ENCODE results near the gene SIMC1.

SIMC1 gene

GRCh38 chr5:176361437-176362232 is 123.4 kb downstream of the SIMC1 start, which contains the start of gene KIAA1191:
Gene KIAA1191 (minus strand): TSS chr5:176361764. CDS start chr5:176359508, 2,256 bp downstream.
- peak; percentile 80 to 94 for DNase-seq (ENCODE audit: low read depth in 2 of 2)

GRCh38 chr5:176362233-176362490 is 123.9 kb downstream of the SIMC1 start:
- no peak for DNase-seq (ENCODE audit: low read depth in 2 of 2)

- no peak for DNase-seq (ENCODE audit: low read depth in 2 of 2)
Observed at GRCh38 chr5:176364765-176365350, 126.6 kb downstream of the SIMC1 start.

GRCh38 chr5:176365351-176366231 is 127.4 kb downstream of the SIMC1 start, which contains the start of gene ARL10:
Gene ARL10 (plus strand): TSS chr5:176365487. CDS start chr5:176365564, 77 bp downstream.
- DNase-seq (ENCODE audit: low read depth in 2 of 2): peak; percentile 45 to 48

GRCh38 chr5:176366232-176366894 is 128.1 kb downstream of the SIMC1 start:
- no peak for DNase-seq (ENCODE audit: low read depth in 2 of 2)

GRCh38 chr5:176368726-176369125 is 130.5 kb downstream of the SIMC1 start:
- DNase-seq (ENCODE audit: low read depth in 2 of 2): no peak

GRCh38 chr5:176369934-176370711 is 131.9 kb downstream of the SIMC1 start:
- DNase-seq (ENCODE audit: low read depth in 2 of 2): no peak

- no peak for DNase-seq (ENCODE audit: low read depth in 2 of 2)
Observed at GRCh38 chr5:176371621-176372539, 133.7 kb downstream of the SIMC1 start.

- no peak for DNase-seq (ENCODE audit: low read depth in 2 of 2)
Observed at GRCh38 chr5:176373100-176373818, 135.0 kb downstream of the SIMC1 start.

- DNase-seq (ENCODE audit: low read depth in 2 of 2): no peak
Observed at GRCh38 chr5:176379881-176380280, 141.7 kb downstream of the SIMC1 start.

GRCh38 chr5:176381423-176381822 is 143.2 kb downstream of the SIMC1 start:
- no peak for DNase-seq (ENCODE audit: low read depth in 2 of 2)

- no peak for DNase-seq (ENCODE audit: low read depth in 2 of 2)
Observed at GRCh38 chr5:176381979-176382378, 143.8 kb downstream of the SIMC1 start.

- no peak for DNase-seq (ENCODE audit: low read depth in 2 of 2)
Observed at GRCh38 chr5:176382721-176383120, 144.5 kb downstream of the SIMC1 start.

- DNase-seq (ENCODE audit: low read depth in 2 of 2): no peak
Observed at GRCh38 chr5:176383248-176383905, 145.2 kb downstream of the SIMC1 start.

- DNase-seq (ENCODE audit: low read depth in 2 of 2): no peak
Observed at GRCh38 chr5:176383961-176384360, 145.7 kb downstream of the SIMC1 start.

GRCh38 chr5:176384366-176384930 is 146.2 kb downstream of the SIMC1 start:
- DNase-seq (ENCODE audit: low read depth in 2 of 2): no peak

GRCh38 chr5:176384991-176385390 is 146.8 kb downstream of the SIMC1 start:
- no peak for DNase-seq (ENCODE audit: low read depth in 2 of 2)

GRCh38 chr5:176386491-176386890 is 148.3 kb downstream of the SIMC1 start:
- DNase-seq (ENCODE audit: low read depth in 2 of 2): no peak

All from stimulated activated CD4-positive, alpha-beta T cell treated with anti-CD3 and anti-CD28 coated beads, Interleukin-12 subunit alpha, Interleukin-12 subunit beta, amount 100 ng/mL, for 24 hours (primary cell).